HG02852 (cell line): ENCODE results near the gene CDH4.
"Not testable (repeated sequence)": the region's sequence is repeated elsewhere in the genome, so short reads cannot be mapped to it uniquely, and the experiment has no call there.

Source experiments
- ATAC-seq: cut with Tn5 transposase; IDR thresholded peaks from one replicate; pipeline ENCODE4 v1.9.1; 2021; ENCODE audit warnings: mild to moderate bottlenecking, moderate library complexity; ENCODE audit not compliant: unreplicated experiment

CDH4 gene

DNA sequence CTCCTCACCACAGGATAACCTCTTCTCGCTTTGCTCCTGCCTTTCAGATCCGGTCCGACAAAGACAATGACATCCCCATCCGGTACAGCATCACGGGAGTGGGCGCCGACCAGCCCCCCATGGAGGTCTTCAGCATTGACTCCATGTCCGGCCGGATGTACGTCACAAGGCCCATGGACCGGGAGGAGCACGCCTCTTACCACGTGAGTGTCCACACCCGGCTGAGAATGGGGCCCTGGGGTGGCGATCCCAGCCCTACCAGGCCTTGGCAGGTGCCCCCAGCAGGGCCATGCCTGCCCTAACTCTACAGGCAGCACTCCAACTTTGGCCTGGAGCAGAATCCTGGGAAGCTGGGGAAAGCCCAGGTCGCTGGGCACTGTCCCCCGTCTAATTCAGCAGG is 592.6 kb downstream of the CDH4 start:
- no peak for ATAC-seq

DNA sequence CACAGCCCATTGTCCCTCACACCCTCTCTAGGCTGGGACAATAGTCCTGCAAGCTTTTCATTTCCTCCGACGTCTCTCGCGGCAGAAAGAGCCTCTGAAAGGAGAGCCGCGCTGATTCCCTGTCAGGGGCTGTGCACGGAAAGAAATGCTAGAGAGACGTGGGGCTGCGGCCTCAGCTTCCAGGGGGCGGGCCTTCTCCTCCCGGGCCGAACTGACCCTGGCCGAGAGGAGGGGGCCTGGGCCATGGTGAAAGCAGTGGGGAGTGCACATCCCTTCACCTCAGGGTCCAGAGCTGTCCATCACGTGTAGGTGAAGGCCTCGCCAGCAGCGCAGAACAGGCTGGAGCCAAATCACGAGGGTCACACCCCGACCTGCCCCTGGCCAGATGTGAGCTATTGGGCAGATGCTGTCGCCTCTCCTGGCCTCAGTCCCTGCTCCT is 593.2 kb downstream of the CDH4 start:
- ATAC-seq: no peak

DNA sequence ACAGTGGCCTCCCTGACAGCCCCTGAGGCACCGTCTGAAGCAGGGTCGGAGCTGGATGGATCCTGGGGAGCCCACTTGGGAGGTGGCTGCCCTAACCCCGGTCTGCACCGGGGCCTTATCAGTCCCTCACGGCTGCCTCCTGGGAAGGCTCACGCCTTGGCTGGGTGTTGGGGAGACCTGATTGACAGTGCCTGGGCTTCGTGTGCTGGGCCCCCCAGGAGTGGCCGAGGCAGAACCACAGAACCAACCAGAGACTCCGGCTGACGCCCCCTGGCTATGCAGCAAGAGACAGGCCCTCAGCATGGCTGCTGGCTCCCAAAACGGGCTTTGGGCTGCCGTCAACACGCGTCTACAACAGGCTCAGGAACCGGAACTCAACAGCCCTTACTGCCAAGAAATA is 594.0 kb downstream of the CDH4 start:
- ATAC-seq: no peak

DNA sequence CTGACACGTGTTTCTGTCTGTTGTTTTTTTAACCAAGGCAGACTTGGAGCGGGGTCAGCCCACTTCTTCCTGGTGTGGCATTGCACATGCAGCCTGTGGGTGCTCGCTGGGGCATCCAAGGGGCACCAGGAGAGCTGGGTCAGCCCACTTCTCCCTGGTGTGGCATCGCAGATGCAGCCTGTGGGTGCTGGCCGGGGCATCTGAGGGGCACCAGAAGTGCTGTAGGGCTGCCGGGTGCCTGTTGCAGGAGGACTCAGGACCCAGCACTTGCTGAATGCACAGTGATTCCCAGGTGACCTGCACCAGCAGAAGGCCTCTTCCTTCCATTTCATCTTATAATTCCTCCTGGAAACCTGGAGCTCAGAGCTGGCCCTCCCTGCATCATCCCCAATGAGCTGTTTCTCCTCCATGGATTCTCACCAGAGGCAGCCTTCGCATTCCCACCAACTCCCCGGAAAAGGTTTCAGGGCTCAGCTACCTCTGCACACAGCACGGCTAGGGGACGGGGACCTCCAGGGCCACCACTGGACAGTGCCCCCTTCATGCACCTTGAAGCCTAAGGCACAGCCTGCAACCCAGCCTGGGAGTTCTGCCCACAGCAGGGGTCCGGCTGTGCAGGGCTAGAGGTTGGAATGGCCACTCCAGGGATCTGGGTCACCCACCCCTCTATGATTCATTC is 594.8 kb downstream of the CDH4 start:
- no peak for ATAC-seq

DNA sequence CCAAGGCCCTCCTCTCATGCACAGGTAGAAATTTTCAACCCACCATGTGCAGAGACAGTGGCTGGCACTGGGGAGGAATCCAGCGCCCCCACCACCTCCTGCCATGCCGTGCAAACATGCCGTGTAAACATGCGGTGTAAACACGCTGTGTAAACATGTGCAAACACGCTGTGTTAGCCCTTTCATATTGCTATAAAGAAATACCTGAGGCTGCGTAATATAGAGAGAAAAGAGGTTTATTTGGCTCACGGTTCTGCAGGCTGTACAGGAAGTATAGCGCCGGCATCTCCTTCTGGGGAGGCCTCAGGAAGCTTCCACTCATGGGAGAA is 595.3 kb downstream of the CDH4 start:
- ATAC-seq: no peak

DNA sequence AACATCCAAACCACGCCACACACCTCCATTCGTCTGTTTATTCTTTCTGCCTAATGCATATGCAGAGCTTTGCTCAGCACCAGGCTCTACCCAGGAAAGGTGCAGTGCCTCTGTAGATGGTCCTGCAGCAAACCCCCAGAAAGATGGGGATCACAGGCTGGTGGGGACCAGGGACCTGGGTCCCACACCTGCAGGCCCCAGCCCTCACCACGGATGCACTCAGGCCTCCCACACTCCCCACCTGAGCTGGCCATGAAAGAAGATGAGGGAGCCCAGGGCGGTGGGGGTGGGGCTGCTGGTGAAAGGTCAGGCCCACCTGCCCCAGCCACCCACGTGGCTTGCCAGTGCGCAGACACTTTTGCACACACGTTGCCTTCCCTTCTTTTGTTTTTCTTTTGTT is 595.9 kb downstream of the CDH4 start:
- ATAC-seq: no peak

DNA sequence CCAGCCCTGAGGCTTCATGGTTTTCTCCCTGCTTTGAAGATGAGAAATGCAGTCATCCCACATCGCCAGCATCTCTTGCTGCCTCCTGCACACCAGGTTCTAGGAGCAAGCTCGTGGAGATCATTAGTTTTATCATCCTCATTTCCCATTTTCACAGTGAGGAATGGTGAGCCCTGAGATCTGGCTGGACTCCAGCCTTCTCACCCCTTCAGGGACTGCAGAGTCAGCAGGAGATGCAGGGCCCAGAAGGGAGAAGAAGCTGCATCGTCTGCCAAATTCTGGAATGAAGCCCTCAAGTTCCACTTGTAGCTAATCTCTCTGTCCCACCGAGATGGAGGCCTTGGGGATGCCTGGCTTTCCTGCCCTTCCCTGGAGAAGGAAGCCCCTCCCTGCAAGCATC is 596.8 kb downstream of the CDH4 start:
- ATAC-seq: no peak

DNA sequence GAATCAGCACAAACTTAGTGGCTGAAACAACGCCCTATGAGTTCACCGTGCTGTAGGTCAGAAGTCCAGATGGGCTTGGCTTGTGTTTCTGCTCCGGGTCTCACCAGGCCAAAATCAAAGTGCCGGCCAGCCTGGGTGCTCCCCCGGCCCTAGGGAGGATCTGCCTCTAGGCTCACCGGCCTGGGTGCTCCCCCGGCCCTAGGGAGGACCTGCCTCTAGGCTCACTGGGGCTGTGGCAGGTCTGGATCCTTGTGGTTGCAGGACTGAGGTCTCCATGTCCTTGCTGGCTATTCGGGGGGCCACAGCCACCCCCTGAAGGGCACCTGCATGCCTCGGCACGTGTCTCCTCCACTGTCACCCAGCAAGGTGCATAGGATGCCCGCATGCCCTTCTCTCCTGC is 597.3 kb downstream of the CDH4 start:
- no peak for ATAC-seq

DNA sequence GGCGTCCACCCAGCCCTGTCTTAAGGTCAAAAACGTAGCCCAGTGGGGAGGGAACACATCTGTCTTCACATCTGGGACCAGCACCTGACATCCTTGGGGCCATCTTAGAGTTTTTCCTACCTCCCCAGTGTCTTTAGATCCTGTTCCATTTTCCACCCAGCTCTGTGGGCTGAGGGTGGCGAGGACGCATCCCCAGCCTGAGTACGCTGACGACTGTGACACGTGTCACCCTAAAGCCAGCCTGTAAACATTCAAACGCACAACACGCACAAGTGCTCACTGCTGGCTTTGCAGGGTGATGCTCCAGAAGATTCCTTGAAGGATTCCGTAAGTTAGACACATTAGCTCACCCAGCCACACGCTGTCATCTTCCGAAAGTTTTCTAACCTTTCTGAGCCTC is 597.8 kb downstream of the CDH4 start:
- no peak for ATAC-seq

DNA sequence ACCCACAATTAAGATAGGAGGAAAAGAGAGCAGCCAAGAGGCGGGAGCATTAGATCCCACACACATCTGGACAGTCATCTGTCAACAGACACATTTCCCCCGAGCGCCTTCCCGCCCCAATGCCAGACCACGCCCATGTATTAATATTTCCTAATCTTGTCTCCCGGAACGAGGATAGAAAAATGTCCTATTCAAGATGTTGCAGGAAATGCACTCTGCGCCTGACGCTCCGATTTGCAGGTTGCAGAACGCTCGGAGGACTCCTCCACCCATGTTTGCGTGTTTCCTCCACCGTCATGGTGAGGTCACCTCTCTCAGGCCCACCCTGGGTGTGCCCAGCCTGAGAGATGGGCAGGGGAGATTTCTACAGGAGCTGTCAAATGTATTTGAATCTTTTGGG is 598.4 kb downstream of the CDH4 start:
- ATAC-seq: no peak

DNA sequence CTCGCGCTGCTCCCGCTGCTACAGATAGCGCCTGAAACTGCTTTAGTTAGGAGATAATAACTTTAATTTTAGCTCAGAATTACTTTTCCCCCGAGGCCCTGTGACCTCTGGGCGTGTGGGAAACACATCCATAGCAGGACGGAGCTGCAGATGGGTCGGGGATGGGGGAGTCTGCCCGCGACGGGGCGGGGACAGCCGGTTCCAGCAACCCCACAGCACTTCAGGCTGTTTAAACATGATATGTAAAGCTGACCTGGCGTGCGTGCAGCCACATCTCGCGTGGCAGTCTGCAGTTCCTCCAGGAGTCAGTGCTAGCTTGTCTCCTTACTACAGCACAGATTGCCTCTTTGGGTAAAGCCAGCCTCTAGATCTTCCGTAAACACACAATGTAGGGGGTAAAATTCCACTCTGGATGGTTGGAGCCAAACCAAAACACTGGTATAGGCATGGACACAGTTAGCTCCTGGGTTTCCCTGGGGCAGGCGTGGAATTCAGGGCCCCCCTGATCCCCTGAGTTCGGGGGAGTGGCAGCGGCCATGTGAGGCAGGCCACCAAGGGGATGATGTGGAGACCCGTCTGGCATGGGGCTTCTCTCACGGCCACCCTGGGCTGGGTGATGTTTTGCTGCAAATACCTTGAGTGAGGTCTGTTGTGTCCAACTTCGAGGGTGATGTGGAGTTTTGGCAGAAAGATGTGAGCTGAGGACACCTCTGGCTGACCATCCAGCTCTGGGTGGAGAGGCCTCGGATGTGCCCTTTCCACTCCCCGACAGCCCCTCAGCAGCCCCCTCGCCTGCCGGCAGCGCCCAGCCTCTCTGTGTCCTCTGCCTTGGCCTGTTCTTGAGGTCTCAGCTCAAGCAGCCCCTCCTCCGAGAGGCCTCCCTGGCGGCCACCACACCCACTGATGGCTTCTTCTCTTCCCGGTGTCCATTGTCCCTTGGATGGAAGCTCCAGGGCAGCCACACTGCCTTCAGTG is 599.2 kb downstream of the CDH4 start:
- ATAC-seq: no peak

DNA sequence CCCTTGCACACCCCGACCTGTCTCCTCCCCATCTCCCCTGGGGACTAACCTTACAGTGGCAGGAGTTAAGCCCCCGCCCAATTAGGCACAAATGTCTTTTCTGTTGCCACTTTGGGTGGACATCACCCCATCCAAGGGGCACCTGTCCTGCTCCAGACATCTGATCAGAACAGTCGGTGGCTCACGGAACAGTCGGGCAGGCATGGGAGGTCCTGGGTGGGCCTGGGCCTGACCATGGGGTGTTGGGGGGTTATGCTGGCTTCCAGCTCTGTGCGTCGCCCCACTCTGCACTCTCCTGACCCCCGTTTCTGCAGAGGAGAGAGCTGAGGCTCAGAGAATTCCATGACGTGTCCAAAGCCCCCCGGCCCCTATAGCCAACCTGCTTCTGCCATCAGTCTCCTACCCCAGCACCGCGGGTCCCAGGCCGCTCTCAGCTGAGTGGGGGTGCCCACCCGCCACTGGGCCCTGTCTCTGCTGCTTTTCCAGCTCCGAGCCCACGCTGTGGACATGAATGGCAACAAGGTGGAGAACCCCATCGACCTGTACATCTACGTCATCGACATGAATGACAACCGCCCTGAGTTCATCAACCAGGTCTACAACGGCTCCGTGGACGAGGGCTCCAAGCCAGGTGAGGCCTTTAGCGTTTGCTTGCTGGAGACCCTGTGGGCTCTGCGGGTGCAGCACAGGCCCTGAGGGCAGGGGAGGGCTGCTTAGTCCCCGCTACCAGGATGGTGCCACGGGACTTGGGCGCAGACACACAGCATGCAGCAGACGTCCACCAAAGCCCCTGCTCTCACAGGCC is 600.4 kb downstream of the CDH4 start:
- ATAC-seq: no peak

DNA sequence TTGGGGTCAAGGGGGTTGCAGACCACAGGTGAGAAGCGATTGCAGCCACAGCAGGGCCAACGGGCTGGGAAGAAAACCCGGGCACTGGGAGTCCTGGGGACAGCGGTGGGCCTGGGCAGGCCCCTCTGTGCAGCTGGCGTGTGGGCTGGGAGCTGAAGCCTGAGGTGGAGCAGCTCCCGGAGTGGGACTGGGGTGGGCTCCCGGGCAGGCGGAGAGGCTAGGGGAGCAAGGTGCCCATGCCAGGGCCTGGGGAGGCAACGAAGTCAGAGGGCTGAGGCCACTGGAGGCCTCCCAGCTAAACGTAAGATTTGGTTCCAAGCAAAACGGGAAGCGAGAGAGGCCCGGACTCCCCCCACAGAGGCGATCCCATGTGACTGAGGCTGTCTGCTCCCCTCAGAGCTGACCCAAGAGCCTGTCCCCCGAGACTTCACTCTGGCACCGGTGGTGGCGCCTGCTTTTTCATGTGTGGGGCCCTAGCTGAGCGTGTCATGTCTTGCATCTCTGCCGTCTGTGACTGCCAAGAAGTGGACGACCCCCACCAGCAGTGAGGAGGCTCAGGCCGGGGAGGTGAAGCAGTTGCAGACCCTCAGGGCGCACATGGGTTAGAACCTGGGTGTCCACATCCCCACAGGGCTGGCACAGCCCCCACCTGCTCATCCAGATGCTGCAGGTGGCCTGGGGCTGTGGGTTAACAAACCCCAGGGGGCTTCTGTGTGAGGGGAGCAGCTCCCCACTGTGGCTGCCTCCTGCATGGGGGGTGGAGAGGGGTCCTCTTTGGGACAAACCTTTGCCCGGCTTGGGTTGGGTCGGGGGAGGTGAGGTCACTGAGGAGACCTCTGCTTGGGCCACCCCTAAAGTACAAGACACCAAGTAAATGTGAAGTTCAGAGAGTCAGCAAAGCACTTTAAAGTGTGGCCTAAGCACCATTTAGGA is 601.3 kb downstream of the CDH4 start:
- ATAC-seq: no peak

DNA sequence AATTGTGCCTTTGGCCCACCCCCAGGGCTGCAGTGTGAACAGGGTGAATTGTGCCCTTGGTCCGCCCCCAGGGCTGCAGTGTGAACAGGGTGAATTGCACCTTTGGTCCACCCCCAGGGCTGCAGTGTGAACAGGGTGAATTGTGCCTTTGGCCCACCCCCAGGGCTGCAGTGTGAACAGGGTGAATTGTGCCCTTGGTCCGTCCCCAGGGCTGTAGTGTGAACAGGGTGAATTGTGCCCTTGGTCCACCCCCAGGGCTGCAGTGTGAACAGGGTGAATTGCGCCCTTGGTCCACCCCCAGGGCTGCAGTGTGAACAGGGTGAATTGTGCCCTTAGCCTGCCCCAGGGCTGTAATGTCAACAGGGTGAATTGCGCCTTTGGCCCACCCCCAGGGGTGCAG is 602.5 kb downstream of the CDH4 start:
- not testable (repeated sequence) for ATAC-seq

DNA sequence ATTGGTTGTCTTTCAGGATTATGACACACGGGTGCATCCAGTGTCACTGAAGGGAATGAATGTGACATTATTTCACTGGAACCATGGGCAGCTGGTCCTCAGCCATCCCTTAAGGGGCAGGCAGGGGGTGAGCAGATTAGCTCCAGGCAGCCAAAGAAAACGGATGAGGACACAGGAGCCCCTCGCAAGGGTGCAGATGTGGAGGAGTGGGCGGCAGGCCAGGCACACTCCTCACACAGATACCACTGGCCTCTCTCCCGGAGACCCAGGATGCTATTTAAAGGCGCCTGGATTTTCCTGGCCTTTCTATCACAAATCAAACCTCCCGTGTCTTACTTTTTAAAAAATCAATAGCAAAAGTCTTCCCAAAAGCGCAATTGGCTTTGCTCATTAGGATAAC is 603.2 kb downstream of the CDH4 start:
- ATAC-seq: no peak

DNA sequence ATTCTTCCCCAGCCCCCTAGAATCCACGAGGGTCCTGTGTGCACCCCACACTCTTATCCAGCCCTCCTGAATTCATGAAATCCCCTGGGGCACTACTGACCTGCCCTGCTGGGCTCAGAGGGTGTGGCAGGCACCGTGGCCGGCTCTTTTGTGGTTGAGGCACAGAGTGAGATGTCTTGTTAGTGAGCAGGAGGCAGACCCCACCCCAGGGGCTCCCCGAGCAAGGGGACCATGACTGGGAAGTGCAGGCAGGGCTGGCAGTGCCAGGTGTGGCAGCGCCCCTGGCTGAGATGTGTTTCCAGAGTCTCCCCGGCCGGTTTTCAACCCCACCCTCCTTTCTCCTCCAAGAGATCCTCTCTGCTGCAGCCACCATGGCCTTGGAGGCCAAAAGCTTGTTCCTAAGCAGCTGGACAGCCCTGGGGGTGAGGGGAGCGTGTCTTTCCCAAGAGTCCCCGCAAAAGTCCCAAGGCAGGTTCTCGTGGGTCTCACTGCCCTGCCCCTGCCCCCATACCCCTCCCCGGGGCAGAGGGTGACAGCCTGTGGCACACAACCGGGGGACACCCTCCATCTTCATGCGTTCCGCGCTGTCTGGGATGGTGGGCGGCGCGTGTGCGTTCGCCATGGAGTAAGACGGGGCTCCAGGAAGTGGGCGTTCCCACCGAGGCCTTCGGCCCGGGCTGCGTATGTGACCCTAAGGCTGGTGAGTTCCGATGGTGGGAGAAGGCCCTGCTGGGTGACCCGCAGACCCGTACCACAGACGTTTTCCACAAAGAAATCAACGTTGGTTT is 604.8 kb downstream of the CDH4 start:
- no peak for ATAC-seq

DNA sequence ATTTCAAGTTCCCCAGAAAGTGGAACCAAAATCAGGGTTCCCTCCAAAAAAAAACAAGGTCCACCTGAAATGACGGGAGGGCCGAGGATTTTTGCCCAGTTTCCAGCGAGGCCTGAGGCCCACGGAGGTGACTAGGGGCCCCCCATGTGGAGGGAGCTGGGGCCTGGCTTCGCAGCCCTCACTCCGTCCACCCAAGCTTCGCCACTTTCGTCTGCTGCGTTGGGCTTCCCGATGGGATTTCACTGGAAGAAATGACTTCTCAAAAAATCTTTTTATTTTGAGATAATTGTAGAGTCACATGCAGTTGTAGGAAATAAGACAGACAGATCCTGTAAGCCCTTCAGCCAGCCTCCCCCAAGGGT is 605.3 kb downstream of the CDH4 start:
- no peak for ATAC-seq

DNA sequence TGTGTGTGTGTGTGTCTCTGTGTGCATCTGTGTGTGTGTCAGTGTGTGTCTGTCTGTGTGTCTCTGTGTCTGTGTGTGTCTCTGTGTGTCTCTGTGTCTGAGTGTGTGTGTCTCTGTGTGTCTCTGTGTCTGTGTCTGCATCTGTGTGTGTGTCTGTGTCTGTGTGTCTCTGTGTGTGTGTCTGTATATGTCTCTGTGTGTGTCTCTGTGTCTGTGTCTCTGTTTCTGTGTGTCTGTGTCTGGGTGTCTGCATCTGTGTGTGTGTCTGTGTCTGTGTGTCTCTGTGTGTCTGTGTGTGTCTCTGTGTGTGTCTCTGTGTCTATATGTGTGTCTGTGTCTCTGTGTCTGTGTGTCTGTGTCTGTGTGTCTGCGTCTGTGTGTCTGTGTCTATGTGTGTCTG is 605.8 kb downstream of the CDH4 start:
- ATAC-seq: no peak

DNA sequence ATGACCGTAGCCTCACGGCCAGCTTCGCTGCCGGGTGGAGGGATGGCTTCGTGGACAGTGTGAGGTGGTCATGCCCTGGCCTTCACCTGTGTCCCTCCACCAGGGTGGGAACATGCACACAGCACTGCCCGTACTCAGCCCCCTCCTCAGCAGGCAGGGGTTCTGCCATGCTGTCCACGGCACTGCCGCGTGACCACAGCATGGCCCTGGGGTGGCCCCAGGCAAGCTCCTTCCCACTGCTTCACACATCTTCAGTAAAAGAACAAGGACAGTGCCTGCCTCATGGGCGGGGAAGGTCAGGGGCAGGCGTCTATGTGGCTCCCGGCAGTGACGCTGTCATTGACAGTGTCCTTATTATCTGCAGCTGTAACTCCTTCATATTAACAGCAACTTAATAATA is 607.7 kb downstream of the CDH4 start:
- no peak for ATAC-seq
